HEK293T (cell line): ENCODE results near the gene PIK3CB.

Experiments
- CTCF ChIA-PET: fragments of 350-600 bp; formaldehyde crosslinking; extraction: SDS; loops from one replicate; lab custom pipeline; 2021; ENCODE audit warnings: antibody characterized with exemption, inconsistent platforms; lab: Yijun Ruan, JAX
- POLR2A ChIA-PET: fragments of 350-600 bp; formaldehyde crosslinking; extraction: SDS; loops from one replicate; lab custom pipeline; 2020; ENCODE audit warnings: antibody characterized with exemption, inconsistent platforms; lab: Yijun Ruan, JAX
- DNase-seq: peaks from one replicate; pipeline ENCODE4 v3.0.0; 2012; ENCODE audit warnings: mixed read lengths; ENCODE audit errors: extremely low spot score
- ARNT ChIP-seq: fragments of 450-650 bp; IDR thresholded peaks from 2 replicates; pipeline ENCODE4 v1.6.1; 2017; ENCODE audit warnings: mild to moderate bottlenecking
- BHLHE40 ChIP-seq: fragments of 450-650 bp; IDR thresholded peaks from 2 replicates; pipeline ENCODE4 v1.6.1; 2016; ENCODE audit warnings: mild to moderate bottlenecking, moderate library complexity, borderline replicate concordance
- CTBP1 ChIP-seq: fragments of 450-650 bp; IDR thresholded peaks from 2 replicates; pipeline ENCODE4 v1.6.1; 2016; ENCODE audit warnings: borderline replicate concordance
- ELF4 ChIP-seq: fragments of 450-650 bp; IDR thresholded peaks from 2 replicates; pipeline ENCODE4 v1.6.1; 2017; ENCODE audit warnings: antibody characterized with exemption
- FOXA1 ChIP-seq: fragments of 450-650 bp; IDR thresholded peaks from 2 replicates; pipeline ENCODE4 v1.6.1; 2016; ENCODE audit warnings: mild to moderate bottlenecking
- FOXK2 ChIP-seq: fragments of 450-650 bp; IDR thresholded peaks from 2 replicates; pipeline ENCODE4 v1.6.1; 2016; ENCODE audit warnings: mild to moderate bottlenecking
- FOXM1 ChIP-seq: fragments of 450-650 bp; IDR thresholded peaks from 2 replicates; pipeline ENCODE4 v1.6.1; 2017; ENCODE audit warnings: mild to moderate bottlenecking, borderline replicate concordance
- HDGF ChIP-seq: fragments of 450-650 bp; IDR thresholded peaks from 2 replicates; pipeline ENCODE4 v1.6.1; 2017; ENCODE audit warnings: antibody characterized with exemption, borderline replicate concordance
- L3MBTL2 ChIP-seq: fragments of 450-650 bp; conservative IDR thresholded peaks from 2 replicates; pipeline ENCODE4 v1.6.1; 2016; ENCODE audit warnings: mild to moderate bottlenecking
- LEF1 ChIP-seq: fragments of 450-650 bp; IDR thresholded peaks from 2 replicates; pipeline ENCODE4 v1.6.1; 2017; ENCODE audit warnings: mild to moderate bottlenecking, borderline replicate concordance
- NFRKB ChIP-seq: fragments of 450-650 bp; IDR thresholded peaks from 2 replicates; pipeline ENCODE4 v1.6.1; 2016; ENCODE audit warnings: mild to moderate bottlenecking, moderate library complexity
- SP1 ChIP-seq: fragments of 450-650 bp; IDR thresholded peaks from 2 replicates; pipeline ENCODE4 v1.6.1; 2017
- SUZ12 ChIP-seq: fragments of 450-650 bp; IDR thresholded peaks from 2 replicates; pipeline ENCODE4 v1.6.1; 2016; ENCODE audit warnings: mild to moderate bottlenecking
- TARDBP ChIP-seq: fragments of 450-650 bp; IDR thresholded peaks from 2 replicates; pipeline ENCODE4 v1.6.1; 2016
- ZNF384 ChIP-seq: fragments of 450-650 bp; IDR thresholded peaks from 2 replicates; pipeline ENCODE4 v1.6.1; 2016
- TF ChIP-seq, protein P1 (sequence below): fragments of 450-650 bp; IDR thresholded peaks from 2 replicates; pipeline ENCODE4 v1.6.1; 2016

Gene PIK3CB

DNA sequence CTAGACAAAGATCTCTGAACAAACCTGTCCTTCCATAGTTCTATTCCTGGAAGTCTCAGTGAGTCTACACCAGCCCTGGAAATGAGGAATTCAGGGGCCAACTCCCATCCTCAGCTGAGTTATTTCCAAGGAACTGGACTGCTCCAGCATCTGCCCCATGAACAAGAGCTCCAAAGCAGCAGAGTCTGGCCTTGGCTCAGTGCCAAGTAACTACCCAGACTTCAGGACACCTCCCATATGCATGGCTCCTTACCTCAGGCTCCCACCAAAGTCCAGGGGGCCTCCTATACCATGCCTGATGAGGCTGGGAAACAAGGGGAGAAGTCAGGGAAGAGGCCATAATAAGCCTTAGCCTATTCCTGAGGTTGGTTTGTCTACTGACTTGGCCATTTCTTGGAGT lies 181.2 kb downstream of the PIK3CB start:
- DNase-seq = no peak
- no peak for TF ChIP-seq FOXA1
- TF ChIP-seq CTBP1 = no peak
- TF ChIP-seq TARDBP = no peak
- no peak for TF ChIP-seq ZNF384
- TF ChIP-seq FOXK2 = no peak
- no peak for TF ChIP-seq FOXM1
- TF ChIP-seq SUZ12 = no peak
- no peak for TF ChIP-seq NFRKB
- no peak for TF ChIP-seq ARNT
- TF ChIP-seq HDGF = no peak
- CTCF ChIA-PET = no interaction called here
- POLR2A ChIA-PET = no interaction called here

DNA sequence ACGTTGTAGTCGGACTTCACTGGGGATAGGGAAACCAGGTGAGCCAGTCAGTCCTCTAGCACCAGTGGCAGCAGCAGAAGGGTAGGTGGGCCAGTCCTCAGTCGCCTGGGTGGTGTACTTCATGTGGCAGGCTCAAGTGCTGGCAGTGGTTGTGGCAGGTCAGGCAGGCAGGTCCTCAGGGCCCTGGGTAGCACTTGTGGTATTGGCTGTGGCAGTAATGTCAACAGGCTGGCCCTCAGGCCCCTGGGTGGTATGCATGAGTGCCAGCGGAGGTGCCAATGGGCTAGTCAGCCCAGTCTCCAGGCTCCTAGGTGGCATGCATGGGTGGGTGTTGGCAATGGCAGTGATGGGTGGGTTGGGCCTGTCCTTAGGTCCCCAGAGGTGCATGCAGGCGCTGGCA lies 185.6 kb downstream of the PIK3CB start:
- no peak for DNase-seq
- TF ChIP-seq L3MBTL2 (no peak), NFRKB (no peak), ZNF384 (no peak), SUZ12 (no peak), TARDBP (no peak), BHLHE40 (no peak), FOXM1 (no peak), ELF4 (no peak), ARNT (no peak), CTBP1 (no peak), SP1 (no peak), LEF1 (no peak), FOXA1 (no peak), FOXK2 (no peak), HDGF (no peak)
- TF ChIP-seq, protein P1, sequence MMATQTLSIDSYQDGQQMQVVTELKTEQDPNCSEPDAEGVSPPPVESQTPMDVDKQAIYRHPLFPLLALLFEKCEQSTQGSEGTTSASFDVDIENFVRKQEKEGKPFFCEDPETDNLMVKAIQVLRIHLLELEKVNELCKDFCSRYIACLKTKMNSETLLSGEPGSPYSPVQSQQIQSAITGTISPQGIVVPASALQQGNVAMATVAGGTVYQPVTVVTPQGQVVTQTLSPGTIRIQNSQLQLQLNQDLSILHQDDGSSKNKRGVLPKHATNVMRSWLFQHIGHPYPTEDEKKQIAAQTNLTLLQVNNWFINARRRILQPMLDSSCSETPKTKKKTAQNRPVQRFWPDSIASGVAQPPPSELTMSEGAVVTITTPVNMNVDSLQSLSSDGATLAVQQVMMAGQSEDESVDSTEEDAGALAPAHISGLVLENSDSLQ = no peak
- POLR2A ChIA-PET = no interaction called here
- CTCF ChIA-PET = no interaction called here

DNA sequence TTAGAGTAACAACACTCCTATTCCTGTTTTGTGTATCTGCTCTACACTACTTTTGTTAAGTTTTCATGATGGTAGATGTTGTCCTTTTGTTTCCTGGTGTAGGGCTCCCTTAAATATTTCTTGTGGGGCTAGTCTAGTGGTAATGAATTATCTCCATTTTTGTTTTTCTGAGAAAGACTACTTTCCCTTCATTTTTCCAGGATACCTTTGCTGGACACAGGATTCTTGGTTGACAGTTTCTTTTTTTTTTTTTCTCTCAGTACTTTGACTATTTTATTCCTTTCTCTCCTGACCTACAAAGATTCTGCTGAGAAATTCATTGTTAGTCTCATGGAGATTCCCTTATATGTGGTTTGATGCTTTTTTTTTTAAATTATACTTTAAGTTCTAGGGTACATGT lies 188.2 kb downstream of the PIK3CB start:
- CTCF ChIA-PET = no interaction called here
- POLR2A ChIA-PET = no interaction called here
- no peak for TF ChIP-seq LEF1
- TF ChIP-seq FOXA1 = no peak
- TF ChIP-seq BHLHE40 = no peak
- TF ChIP-seq ZNF384 = peak; percentile 83
- TF ChIP-seq FOXM1 = no peak
- no peak for TF ChIP-seq TARDBP
- DNase-seq = no peak

DNA sequence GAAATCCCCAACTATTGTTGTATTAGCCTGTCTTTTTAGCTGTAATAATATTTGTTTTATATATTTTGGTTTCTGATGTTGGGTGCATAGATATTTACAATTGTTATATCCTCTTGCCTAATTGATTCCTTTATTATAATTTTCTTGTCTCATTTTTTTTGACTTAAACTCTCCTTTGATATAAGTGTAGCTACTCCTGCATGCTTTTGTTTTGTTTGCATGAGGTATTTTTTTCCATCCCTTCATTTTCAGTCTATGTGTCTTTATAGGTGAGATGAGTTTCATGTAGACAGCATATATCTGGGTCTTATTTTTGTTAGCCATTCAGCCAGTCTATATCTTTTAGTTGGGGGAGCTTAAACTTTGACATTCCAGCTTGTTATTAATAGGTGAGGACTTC lies 188.7 kb downstream of the PIK3CB start:
- POLR2A ChIA-PET = no interaction called here
- TF ChIP-seq L3MBTL2 (peak; percentile 35; the same call in 1 of the 2 replicates), CTBP1 (no peak)
- CTCF ChIA-PET = no interaction called here
- DNase-seq = no peak

DNA sequence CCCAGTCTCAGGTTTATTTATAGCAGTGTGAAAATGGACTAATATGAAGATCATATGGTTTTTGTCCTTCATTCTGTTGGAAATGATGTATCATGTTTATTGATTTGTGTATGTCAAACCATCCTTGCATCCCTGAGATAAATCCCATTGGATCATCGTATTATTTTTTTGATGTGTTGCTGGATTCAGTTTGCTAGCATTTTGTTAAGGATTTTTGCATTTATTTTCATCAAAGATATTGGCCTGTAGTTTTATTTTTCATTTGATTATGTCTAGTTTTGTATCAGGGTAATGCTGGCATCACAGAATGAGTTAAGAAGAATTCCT lies 191.8 kb downstream of the PIK3CB start:
- no peak for DNase-seq
- CTCF ChIA-PET = no interaction called here
- POLR2A ChIA-PET = no interaction called here
- TF ChIP-seq LEF1 = no peak
- no peak for TF ChIP-seq CTBP1
- no peak for TF ChIP-seq NFRKB
- TF ChIP-seq FOXA1 = no peak
- TF ChIP-seq ZNF384 = no peak

DNA sequence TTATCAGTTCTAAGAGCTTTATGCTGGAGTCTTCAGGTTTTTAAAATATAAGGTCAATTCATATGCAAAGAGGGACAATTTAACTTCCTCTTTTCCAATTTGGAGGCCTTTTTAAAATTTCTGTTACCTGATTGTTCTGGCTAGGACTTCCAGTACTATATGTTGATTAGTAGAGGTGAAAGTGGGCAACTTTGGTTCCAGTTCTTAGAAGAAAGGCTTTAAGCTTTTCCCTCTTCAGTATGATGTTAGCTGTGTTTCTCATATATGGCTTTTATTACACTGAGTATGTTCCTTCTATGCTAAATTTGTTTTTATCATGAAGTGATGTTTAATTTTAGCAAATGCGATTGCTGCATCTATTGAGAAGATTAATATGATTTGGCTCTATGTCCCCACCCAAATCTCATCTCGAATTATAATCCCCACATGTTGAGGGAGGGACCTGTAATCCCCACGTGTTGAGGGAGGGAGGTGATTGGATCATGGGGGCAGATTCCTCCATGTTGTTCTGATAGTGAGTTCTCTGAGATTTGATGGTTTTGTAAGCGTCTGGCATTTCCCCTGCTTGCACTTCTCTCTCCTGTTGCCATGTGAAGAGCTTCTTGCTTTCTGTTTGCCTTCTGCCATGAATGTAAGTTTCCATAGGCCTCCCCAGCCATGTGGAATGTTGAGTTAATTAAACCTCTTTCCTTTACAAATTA lies 192.4 kb downstream of the PIK3CB start:
- ChIA-PET CTCF (interaction anchor here (0.6 kb wide), 1 partner anchor 273 kb away, joined by 3 read pairs; no protein-coding TSS in a partner anchor), POLR2A (no interaction called here)
- no peak for TF ChIP-seq ZNF384
- peak; percentile 46 for TF ChIP-seq L3MBTL2
- no peak for TF ChIP-seq SUZ12
- DNase-seq = no peak

DNA sequence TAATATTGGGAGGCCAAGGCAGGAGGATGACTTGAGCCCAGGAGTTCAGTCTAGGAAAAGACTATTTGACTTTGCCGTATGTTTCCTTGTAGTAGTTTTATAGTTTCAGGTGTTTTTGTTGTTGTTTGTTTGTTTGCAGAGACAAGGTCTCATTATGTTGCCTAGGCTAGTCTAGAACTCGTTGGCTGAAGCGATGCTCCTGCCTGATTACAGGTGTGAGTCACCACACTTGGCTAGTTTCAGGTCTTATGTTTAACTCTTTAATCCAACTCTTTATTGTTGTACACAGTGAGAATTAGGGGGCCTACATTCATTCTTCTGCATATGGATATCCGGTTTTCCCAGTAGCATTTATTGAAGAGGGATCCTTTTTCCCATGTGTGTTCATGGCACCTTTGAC lies 194.2 kb downstream of the PIK3CB start:
- ChIA-PET POLR2A (no interaction called here), CTCF (no interaction called here)
- DNase-seq = no peak
- TF ChIP-seq FOXK2 (no peak), ZNF384 (no peak), ARNT (no peak), SP1 (no peak), FOXM1 (no peak), SUZ12 (no peak), LEF1 (no peak), ELF4 (no peak), NFRKB (no peak), HDGF (no peak)

DNA sequence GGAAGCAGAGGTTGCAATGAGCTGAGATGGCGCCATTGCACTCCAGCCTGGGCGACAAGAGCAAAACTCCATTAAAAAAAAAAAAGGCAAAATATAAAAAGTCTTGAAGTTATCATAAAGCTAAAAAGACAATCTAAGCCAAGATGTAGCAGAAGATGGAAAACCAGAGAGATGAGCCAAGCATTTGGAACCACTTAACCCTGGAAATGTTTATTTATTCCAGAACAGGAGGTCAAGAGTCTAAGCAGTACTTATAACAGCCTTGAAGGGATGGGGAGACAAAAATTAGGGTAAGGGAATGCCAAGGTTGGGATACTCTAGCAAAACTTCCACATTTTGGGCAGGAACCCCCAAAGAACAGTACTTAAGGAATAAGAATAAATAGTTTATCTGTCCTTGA lies 196.1 kb downstream of the PIK3CB start:
- TF ChIP-seq BHLHE40 = no peak
- TF ChIP-seq SUZ12 = no peak
- no peak for TF ChIP-seq HDGF
- TF ChIP-seq L3MBTL2 = no peak
- no peak for TF ChIP-seq FOXA1
- TF ChIP-seq SP1 = no peak
- no peak for TF ChIP-seq TARDBP
- TF ChIP-seq ELF4 = no peak
- no peak for TF ChIP-seq FOXM1
- TF ChIP-seq NFRKB = no peak
- TF ChIP-seq LEF1 = no peak
- TF ChIP-seq CTBP1 = no peak
- TF ChIP-seq ZNF384 = no peak
- TF ChIP-seq ARNT = no peak
- TF ChIP-seq FOXK2 = no peak
- TF ChIP-seq, protein P1 = no peak
- POLR2A ChIA-PET = no interaction called here
- CTCF ChIA-PET = interaction anchor here (0.6 kb wide), 1 partner anchor 164 kb away, joined by 3 read pairs; no protein-coding TSS in a partner anchor
- DNase-seq = no peak
